Activated CD8-positive, alpha-beta memory T cell treated with anti-CD3 and anti-CD28 coated beads, Interleukin-2, amount 50 U/mL, for 48 hours (primary cell): ENCODE measurements around the gene LCNL1.

Source experiments
- DNase-seq: peaks from one replicate; pipeline ENCODE4 v3.0.0-alpha.2; 2020

LCNL1 gene

DNA sequence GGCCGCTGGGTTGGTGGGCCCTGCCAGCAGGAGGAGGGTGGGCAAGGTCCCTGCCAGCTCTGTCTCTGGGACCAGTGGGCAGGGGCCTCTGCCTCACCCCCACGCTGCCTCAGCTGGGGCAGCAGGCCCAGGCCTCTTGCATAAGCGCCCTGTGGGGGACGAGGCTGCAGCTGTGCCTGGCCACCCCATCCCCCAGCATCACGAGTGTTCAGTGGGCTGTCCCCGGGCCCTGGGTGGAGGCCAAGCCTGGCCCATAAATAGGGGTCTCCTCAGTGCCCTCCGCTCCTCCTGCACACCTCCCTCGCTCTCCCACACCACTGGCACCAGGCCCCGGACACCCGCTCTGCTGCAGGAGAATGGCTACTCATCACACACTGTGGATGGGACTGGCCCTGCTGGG lies 5.6 kb upstream of the LCNL1 start, which contains the start of gene PTGDS:
Gene PTGDS (plus strand): TSS at position 282 of the 400 bp plus-strand sequence. CDS start 75 bp downstream, at position 357.
- DNase-seq = no peak

DNA sequence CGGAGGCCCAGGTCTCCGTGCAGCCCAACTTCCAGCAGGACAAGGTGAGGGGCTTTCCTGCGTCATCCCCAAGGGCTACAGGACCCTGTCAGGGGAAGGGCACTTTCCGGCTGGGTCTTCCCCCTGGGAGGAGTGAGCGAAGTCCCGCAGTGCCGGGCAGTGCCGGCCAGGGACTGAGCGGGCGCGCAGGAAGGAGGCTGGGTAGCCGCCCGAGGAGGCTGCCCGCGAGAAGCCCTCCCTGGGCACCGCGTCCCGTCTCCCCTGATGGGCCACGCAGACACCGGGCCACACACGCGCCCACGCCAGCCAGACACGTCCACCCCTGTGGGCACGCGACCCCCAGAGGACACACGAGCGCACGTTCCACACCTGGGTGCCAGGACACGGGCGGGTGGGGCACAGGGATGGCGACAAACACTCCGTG lies 5.1 kb upstream of the LCNL1 start:
- no peak for DNase-seq

DNA sequence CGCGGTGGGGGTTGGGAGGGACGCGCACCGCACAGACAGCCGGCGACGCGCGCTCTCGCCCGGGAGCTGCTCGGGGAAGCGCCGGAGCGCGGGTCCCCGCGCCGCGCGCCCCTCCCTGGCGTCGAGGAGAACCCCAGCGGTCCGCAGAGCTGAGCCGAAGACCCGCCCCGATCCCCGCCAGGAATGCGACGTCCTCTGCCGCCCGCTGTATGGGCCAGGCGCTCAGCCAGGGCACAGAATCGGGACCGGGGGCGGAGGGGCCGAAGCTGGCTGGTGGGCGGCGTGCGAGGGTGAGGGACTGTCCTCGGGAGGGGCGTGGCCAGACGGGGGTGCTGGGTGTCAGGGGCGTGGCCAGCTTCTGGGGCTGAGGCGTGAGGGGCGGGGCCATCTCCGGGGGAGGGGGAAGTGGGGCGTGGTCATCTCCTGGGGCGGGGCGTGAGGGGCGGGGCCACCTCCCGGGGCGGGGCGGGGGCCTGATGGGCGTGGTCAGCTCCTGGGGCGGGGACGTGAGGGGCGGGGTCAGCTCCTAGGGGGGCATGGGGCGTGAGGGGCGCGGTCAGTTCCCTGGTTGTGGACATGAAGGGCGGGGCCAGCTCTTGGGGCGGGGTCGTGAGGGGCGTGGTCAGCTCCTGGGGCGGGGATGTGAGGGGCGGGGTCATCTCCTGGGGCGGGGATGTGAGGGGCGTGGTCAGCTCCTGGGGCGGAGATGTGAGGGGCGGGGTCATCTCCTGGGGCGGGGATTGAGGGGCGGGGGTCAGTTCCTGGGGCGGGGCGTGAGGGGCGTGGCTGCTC lies 4.5 kb upstream of the LCNL1 start:
- peak; percentile 87 for DNase-seq

DNA sequence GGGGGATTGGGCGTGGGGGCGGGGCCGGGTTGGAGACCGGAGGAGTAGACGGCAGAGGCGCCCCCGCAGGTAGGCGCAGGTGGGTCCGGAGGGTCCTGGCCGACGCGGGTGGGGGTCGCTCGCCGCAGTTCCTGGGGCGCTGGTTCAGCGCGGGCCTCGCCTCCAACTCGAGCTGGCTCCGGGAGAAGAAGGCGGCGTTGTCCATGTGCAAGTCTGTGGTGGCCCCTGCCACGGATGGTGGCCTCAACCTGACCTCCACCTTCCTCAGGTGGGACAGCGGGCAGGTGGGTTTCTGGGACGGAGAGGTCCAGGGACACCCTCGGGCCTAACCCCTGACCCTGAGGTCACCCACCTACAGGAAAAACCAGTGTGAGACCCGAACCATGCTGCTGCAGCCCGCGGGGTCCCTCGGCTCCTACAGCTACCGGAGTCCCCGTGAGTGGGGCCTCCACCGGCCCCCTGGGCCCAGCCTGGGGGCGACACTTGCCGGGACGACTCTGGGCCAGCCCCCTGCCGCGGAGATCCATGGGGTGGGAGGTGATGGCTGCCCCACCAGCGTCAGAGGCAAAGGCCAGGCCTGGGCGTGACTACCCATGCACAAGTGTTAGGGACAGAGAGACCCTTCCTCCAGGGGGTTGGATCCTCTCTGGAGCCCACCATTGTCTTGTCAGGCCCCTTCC lies 3.8 kb upstream of the LCNL1 start:
- no peak for DNase-seq

DNA sequence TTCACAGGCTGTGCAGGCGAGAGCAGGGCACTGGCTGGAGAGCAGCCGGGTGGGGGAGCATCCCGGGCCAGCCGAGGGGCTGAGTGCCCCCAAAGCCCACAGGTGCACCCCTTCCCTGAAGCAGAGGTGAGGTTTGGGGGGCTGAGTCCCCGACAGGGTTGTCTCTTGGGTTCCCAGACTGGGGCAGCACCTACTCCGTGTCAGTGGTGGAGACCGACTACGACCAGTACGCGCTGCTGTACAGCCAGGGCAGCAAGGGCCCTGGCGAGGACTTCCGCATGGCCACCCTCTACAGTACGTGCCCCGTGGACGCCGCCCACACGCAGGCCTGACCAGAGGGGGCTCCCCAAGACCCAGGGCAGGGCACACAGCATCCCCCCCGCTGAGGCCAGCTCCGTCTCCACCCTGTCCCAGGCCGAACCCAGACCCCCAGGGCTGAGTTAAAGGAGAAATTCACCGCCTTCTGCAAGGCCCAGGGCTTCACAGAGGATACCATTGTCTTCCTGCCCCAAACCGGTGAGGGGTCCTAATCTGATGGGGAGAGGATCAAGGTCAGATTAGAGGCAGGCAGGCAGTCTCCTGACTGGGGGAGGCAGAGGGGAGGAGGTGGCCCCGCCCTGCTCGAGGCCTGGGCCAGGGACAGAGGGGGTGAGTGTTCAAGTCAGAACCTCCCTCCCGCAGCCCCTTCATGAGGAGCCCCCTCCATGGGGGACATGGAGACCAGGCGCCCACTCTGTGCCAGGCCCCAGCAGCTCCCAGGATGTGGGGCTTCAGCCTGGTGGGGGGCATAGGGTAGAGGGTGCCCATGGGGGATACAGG lies 2.8 kb upstream of the LCNL1 start:
- DNase-seq = no peak

DNA sequence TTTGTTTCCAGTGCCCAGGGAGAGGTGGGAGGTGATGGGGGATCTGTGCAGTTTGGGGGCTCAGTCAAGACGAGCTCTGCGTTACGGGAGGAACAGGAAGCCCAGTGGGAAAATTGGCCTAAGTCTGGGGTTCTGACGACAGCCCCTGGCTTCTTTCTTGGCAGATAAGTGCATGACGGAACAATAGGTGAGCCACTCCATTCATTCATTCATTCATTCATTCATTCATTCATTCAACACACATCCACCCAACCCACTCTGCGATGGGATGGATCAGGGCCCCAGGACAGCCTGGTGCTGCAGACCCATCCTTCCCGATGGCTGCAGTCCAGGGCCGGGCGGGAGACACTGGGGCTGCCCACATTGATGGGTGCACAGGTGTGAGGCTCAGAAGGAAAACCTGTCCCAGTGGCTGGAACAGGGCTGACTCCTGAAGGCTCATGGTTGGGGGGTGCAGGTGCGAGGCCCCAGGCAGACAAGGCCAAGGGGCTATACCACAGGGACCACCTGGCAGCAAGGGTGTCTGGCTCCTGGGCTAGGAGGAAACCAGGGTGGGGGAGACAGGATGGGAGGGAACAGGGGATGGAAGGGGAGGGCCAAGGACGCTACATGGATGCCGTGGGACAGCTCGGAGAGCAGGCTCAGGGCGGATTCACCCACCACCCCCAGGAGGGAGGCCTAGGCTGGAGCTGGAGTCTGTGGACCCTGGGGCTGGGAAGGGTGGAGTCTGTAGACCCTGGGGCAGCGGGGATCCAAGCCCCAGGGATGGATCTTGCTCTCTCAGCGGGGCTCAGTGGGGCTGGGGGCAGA lies 1.9 kb upstream of the LCNL1 start:
- no peak for DNase-seq

DNA sequence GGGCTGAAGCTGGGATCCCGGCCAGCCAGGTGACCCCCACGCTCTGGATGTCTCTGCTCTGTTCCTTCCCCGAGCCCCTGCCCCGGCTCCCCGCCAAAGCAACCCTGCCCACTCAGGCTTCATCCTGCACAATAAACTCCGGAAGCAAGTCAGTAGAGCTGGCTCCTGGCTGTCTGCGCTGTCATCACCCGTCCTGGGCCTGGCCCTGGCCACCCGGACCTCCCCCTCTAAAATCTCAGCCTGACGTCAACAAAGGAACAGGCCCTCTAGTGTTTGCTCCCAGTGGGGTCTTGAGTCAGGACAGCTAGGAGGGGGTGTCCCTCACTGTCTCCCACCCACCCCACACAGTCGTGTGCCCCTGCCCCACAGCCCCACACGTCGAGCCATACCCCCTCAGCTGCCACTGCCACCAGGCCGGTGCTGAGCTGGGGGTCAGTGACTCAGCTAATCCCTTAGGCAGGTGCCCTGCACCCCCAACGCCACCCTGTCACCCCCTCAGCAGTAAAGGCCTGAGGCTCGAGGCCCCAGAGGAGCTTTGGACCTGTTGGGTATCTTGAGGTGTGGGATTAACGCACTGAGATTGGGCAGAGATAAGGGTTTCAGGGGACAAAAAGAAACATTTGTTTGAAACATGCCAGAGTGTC lies 1.1 kb upstream of the LCNL1 start:
- DNase-seq = no peak

DNA sequence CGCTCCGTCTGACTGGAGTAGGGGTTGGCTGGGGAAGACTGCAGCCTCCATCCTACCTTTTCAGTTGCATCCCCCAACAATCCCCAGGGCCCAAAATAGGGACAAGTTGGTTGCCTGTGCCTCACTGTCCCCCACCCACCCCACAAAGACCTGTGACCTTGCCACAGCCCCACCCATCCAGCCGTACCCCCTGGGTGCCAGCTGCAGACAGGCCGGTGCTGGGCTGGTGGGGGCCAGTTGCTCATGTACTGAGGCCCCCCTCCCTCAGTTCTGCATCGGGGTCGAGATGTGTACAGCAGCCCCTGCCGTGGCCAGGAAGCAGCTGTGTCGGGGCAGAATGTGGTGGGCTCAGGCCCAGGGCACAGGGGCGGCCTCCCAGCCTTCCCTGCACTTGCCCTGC lies 374 bp downstream of the LCNL1 start:
- no peak for DNase-seq

DNA sequence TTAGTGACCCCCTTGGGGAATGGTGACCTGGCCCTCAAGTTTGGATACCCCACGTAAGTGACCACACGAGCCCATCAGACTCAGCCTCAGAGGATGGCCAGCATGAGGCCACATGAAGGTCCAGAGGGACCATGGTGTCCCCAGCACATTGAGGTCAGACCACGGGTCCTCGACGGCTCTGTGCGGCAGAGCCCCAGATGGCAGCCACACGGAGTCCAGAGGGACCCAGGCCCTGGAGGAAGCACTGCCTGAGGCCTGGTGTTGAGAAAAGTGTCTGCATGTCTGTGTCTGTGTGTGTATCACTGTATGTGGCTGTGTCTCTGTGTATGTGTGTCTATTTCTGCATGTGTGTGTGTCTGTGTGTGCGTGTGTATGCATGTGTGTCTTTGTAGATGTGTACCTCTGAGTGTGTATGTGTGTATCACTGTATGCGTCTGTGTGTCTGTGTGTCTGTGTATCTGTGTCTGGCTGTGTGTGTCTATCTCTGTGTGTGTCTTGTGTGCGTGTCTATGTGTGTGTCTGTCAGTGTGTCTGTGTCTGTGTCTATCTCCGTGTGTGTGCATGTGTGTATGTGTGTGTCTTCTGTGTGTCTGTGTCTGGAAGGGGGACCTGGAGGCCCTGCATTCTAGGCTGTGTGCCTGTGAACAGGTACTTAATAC lies 992 bp downstream of the LCNL1 start:
- no peak for DNase-seq

DNA sequence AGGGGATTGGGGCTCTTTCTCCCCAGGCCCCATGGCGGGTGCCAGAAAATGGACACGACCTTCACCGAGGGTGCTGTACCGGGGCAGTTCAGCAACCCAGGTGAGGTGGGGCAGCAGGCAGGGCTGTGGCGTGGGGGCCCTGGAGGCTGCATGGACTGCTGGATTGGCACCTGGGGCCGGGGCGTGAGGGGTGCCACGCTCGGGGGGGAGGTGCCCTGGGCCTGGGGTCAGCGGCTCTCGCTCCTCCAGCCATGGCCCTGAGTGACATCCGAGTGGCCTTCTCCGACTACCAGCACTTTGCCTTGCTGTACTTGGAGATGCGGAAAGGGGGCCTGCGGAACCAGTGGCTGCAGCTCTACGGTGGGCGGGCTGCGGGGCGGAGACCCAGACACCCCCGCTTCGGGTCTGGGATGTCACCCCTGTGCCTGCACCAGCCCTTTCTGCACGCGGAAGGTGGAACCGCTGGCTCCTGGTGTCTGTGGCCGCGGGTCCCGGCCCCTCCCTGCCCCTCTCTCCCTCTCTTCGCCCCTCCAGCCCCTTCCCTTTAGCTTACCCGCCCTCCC lies 1.8 kb downstream of the LCNL1 start:
- no peak for DNase-seq

DNA sequence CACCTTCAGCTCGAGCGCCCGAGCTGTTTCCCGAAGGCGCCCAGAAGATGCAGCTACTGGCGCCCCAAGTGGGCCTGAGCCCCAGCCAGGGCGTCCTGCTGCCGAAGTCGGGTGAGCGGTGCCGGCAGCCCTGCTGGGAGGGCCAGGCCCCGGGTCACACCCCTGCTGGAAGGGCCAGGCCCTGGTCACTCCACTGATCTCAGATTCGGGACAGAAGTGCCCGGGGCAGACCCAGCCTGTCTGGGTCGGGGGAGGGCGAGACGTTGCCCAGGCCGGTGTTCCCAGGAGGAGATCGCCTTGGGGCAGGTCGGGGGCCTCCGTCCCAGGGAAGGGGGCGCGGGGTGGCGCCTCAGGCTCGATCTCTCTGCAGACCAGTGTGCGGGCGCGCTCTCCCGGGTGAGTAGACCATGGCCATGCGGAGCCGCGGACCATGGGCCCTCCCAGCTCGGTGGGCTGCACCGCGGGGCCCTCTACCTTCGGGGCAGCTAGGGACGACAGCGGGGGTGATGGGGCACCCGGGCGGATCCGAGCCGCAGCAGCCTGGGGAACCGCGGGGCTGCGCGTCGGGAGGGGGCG lies 2.3 kb downstream of the LCNL1 start:
- DNase-seq = no peak

DNA sequence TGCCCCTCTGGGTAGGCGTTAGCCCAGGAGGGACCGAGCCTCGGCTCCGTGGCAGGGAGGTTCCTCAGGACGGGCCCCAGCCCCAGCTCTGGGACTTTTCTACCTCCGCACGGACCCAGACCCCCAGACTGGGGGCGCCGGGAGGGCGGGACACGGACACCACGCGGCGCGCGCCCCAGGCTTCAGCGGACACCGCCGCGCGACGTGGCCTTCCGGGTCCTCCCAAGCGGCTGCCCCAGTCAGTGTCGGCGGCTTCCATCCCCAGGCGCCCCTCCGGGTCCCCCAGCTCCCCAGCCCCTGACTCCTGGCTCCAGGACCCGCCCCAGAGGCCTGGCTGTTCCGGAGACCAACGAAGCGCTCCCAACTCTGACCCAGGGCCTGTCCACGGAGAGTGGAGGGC lies 3.1 kb downstream of the LCNL1 start:
- no peak for DNase-seq

DNA sequence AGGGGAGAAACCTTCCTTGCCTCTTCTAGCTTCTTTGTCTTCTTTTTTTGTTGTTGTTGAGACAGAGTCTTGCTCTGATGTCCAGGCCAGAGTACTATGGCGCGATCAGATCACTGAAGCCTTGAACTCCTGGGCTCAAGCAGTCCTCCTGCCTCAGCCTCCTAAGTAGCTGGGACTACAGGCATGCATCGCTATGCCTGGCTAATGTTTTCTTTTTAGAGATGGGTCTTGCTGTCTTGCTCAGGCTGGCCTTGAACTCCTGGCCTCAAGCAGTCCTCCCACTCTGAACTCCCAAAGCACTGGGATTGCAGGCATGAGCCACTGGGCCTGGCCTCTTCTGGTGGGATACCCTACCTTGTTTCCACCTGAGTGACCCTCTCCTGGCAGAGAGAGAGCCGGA lies 6.1 kb downstream of the LCNL1 start:
- no peak for DNase-seq

DNA sequence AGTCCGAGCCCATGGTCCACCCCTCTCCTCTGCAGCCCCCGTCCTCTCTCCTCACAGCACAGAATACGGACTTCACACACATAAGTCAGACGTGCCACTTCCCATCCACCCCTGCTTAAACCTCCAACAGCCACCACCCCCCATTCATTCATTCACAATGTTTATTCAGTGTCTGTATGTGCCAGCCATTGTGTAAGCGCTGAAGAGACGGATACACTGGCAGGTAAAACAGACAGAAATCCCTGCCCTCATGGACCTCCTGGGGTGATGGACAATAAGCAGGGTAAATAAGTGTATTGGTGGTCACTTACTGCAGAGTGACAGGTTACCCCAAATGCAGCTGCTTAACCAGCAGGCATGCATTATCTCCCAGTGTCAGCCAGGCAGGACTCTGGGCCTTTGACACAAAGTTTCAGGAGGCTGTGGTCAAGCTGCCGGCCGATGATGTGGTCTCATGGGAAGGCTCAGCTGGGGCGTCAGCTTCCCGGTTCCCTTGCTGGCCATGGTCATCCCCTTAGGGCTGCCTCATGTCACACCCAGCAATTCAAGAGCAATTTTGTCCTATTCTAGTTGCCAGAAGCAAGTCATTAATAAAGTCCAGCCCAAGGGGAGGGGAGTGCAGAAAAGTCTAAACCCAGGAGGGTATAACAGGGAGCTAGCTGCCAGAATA lies 7.6 kb downstream of the LCNL1 start:
- no peak for DNase-seq

DNA sequence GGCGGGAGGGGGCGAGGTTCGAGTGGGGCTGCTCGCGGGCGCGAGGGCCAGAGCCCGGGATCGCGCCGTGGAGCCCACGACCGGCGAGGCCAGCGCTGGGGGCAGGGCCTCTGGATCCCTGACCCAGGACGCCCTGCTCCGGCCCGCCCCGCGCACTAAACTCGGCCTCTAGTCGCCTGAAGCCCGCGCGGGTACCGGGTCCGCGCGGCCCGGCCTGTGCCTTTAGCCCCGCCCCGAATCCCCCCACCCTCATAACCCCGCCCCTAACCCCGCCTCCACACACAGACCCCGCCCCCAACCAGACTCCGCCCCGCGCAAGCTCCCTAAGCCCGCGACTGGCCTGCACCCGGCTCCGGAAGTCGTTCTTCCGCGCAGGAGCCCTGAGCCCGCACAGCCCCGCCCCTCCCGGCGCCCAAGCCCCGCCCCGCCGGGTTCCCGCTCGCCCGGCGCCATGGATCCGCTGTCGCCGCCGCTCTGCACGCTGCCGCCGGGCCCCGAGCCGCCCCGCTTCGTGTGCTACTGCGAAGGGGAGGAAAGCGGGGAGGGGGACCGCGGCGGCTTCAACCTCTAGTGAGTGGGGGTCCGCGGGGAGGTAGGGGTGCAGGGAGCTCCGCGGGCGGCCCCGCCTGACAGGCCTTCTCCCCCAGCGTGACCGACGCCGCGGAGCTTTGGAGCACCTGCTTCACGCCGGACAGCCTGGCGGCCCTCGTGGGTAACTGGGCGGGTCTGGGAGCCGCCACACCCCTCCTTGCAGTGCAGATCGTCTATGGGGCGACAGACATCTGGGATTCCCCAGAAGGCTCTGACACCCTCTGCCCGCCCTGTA lies 9.4 kb downstream of the LCNL1 start, which contains the start of gene PAXX:
Gene PAXX (plus strand): TSS at position 430 of the 826 bp plus-strand sequence. CDS start 22 bp downstream, at position 452.
- DNase-seq = peak; percentile 97

DNA sequence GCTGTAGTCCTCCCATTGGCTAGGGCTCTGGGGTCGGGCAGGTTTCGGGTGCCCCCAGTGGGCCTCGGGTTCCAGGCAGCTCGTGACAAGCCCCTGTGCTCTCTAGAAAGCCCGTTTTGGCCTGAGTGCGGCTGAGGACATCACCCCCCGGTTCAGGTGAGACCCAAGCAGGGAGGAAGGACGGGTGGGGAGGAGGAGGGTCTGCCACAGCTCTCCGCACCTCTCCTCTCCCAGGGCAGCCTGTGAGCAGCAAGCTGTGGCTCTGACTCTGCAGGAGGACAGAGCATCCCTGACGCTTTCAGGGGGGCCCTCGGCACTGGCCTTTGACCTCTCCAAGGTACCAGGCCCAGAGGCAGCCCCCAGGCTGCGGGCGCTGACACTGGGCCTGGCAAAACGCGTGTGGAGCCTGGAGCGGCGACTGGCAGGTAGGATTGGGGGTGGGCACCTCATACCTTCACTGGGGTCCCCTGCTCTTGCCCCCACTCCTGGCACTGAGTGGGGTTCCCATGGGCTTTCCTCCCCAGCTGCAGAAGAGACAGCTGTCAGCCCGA lies 10.1 kb downstream of the LCNL1 start:
- no peak for DNase-seq

DNA sequence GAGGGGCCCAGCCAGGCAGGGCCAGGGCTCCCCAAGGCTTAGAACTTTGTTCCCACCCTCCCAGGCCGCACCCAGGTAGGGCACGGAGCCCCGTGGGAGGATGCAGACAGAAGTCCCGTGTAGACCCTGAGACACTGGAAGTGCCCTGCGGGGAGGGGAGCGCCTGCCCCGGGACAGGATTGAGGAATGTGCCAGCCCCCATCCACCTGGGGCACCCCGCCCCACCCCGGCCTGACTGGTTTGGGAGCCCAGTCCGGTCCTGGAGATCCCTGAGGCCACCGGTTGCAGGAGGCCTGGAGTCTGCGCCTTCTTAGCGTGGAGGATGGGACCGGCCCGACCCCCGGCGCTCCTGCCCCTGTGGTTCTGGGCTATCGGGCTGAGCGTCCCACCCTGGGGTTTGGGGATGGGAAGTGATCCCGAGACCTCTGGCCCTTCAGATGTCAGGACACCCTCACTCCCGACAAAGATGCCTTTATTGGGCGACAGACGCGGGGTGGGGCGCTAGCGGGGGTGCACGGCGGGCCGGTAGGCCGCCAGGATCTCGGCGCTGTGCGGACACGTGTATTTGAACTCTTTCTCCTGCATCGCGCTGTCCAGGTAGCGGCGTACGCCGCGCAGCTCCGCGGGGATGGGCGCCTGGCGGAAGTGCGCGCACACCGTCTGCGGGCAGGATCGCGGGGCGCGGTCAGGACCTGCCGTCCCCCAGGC lies 11.5 kb downstream of the LCNL1 start:
- DNase-seq = no peak

DNA sequence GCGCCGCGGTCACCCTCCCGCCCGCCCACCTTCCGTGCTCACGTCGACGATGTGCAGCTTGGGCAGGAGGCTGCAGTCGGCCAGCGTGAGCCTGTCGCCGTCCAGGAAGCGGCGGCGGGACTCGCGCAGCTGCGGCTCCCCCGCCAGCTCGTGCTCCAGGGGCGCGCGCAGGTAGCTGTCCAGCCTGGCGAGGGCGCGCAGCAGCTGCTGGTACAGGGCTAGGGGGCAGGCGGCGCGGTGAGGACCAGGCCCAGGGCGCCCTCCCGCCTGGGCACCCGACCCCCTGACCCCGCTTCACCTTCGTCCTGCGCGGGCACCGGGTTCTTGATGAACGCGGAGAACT lies 12.1 kb downstream of the LCNL1 start:
- no peak for DNase-seq
